ENCODE measurements around the gene ZDHHC22. TPM values are rescaled to one million over a fixed set of nuclear protein-coding genes. Genes with fewer than 3 reads are reported as not detected.

Gene ZDHHC22
- polyA plus RNA-seq, 1 of the 3 experiments (the other 2 are of a cell fraction) = not detected

- POLR2A ChIA-PET = interaction anchor here (1.1 kb wide), 1 partner anchor 10 kb away, joined by 3 read pairs; no protein-coding TSS in a partner anchor
- no peaks in the 10 kb centered on the region for H3K27me3 ChIP-seq (ENCODE audit: insufficient read depth)
- CTCF ChIA-PET = interaction anchor here (1.1 to 2.7 kb wide), 6 partner anchors 21 to 132 kb away, joined by 3 to 12 read pairs (median 4); no protein-coding TSS in a partner anchor
- H3K4me3 ChIP-seq (ENCODE audit: low read depth in 2 of 2, low read length in 1 of 2) = no peak overlapping the region
- H3K27ac ChIP-seq (ENCODE audit: low read depth in 2 of 2, low read length in 1 of 2) = no peak overlapping the region
- H3K36me3 ChIP-seq (replicated peaks in 1 of 2; ENCODE audit: control insufficient read depth in 1 of 2, insufficient read depth in 2 of 2, low read length in 1 of 2) = no peaks in the 10 kb centered on the region
- no peak overlapping the region for H2AFZ ChIP-seq (ENCODE audit: low read depth)
- DNase-seq = no peak
- H3F3A ChIP-seq (replicated peaks; ENCODE audit: insufficient read depth) = no peaks in the 10 kb centered on the region
- WGBS (ENCODE audit: low lambda C conversion rate) = 55% methylated on average over 5 of the region's 5 CpGs
- H3K9ac ChIP-seq = no peak overlapping the region
- no peaks in the 10 kb centered on the region for H3K79me2 ChIP-seq (ENCODE audit: insufficient read depth)
- H3K4me2 ChIP-seq = no peak overlapping the region
- peaks cover 7 to 19% of the 10 kb centered on the region in 2 experiments; a peak in 2 of 4 replicates for H3K4me1 ChIP-seq (ENCODE audit: control insufficient read depth in 1 of 2, insufficient read depth in 2 of 2, low read depth in 1 of 2, low read length in 1 of 2)
- no peaks in the 10 kb centered on the region for H3K9me3 ChIP-seq
- TF ChIP-seq ELF1 (IDR thresholded peaks at IDR 0.05) (no peak), TEAD4 (IDR thresholded peaks at IDR 0.05; ENCODE audit: borderline replicate concordance, insufficient read depth) (no peak), RCOR1 (IDR thresholded peaks at IDR 0.05; ENCODE audit: low read length) (no peak), SMC3 (IDR thresholded peaks at IDR 0.05; ENCODE audit: low read depth, low read length) (no peak), CHD2 (IDR thresholded peaks at IDR 0.05; ENCODE audit: low read length, partially characterized antibody) (no peak), REST (IDR thresholded peaks at IDR 0.05; ENCODE audit: low read depth, low read length) (no peak), MXI1 (IDR thresholded peaks at IDR 0.05; ENCODE audit: low read depth, low read length) (no peak), NFIC (IDR thresholded peaks at IDR 0.05; ENCODE audit: borderline replicate concordance) (no peak), RAD21 (IDR thresholded peaks at IDR 0.05; ENCODE audit: low read length) (no peak), FOXM1 (IDR thresholded peaks at IDR 0.05; ENCODE audit: low read depth) (no peak), CTCF (IDR thresholded peaks at IDR 0.05) (no peak), FOSL2 (IDR thresholded peaks at IDR 0.05; ENCODE audit: borderline replicate concordance, low read depth) (no peak), MEF2A (IDR thresholded peaks at IDR 0.05; ENCODE audit: borderline replicate concordance, low read depth) (no peak), USF1 (IDR thresholded peaks at IDR 0.05; ENCODE audit: borderline replicate concordance, low read depth) (no peak), NRF1 (IDR thresholded peaks at IDR 0.05; ENCODE audit: low read depth, low read length) (no peak), USF2 (IDR thresholded peaks at IDR 0.05; ENCODE audit: borderline replicate concordance, low read depth, low read length) (no peak)
- H4K20me1 ChIP-seq (ENCODE audit: insufficient read depth) = no peaks in the 10 kb centered on the region
- H3K9me2 ChIP-seq = no peaks in the 10 kb centered on the region
These were observed 42.3 kb upstream of the ZDHHC22 start for GRCh38 chr14:77183896-77184295.

All from SK-N-SH (cell line).